ENCODE data around the gene TUBB.

- TF ChIP-seq, protein P1, sequence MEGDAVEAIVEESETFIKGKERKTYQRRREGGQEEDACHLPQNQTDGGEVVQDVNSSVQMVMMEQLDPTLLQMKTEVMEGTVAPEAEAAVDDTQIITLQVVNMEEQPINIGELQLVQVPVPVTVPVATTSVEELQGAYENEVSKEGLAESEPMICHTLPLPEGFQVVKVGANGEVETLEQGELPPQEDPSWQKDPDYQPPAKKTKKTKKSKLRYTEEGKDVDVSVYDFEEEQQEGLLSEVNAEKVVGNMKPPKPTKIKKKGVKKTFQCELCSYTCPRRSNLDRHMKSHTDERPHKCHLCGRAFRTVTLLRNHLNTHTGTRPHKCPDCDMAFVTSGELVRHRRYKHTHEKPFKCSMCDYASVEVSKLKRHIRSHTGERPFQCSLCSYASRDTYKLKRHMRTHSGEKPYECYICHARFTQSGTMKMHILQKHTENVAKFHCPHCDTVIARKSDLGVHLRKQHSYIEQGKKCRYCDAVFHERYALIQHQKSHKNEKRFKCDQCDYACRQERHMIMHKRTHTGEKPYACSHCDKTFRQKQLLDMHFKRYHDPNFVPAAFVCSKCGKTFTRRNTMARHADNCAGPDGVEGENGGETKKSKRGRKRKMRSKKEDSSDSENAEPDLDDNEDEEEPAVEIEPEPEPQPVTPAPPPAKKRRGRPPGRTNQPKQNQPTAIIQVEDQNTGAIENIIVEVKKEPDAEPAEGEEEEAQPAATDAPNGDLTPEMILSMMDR (IDR thresholded peaks at IDR 0.05 in 8 of 11, conservative IDR thresholded peaks at IDR 0.05 in 3 of 11) = no peak
- no peak for TF ChIP-seq POLR2AphosphoS5 (IDR thresholded peaks at IDR 0.05)
These were observed 49.2 kb upstream of the TUBB start for GRCh38 chr6:30670760-30671527.
